ENCODE results near the gene WDR88.
"Not testable (repeated sequence)": the region's sequence is repeated elsewhere in the genome, so short reads cannot be mapped to it uniquely, and the experiment has no call there.

The WDR88 gene

DNA sequence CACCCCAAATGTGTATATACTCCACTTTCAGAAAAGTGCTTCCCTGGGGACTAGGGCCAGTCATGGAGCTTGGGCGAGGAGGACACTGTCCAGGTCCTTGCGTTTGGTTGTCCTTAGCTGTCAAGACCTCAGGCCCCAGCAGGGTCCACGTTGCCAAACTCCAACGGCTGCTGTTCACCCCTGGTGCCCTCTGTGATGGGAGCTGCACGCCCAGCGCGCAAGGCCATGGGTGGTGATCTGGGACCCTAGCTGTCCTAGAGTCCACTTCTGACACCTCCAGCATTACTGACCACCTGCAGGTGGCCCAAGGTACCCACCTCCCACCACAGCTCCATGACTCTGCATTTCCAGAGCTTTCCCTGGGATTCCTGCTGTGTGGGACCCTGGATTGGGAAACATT lies 66.3 kb downstream of the WDR88 start:
- no peak for DNase-seq (ENCODE audit: low spot score)

DNA sequence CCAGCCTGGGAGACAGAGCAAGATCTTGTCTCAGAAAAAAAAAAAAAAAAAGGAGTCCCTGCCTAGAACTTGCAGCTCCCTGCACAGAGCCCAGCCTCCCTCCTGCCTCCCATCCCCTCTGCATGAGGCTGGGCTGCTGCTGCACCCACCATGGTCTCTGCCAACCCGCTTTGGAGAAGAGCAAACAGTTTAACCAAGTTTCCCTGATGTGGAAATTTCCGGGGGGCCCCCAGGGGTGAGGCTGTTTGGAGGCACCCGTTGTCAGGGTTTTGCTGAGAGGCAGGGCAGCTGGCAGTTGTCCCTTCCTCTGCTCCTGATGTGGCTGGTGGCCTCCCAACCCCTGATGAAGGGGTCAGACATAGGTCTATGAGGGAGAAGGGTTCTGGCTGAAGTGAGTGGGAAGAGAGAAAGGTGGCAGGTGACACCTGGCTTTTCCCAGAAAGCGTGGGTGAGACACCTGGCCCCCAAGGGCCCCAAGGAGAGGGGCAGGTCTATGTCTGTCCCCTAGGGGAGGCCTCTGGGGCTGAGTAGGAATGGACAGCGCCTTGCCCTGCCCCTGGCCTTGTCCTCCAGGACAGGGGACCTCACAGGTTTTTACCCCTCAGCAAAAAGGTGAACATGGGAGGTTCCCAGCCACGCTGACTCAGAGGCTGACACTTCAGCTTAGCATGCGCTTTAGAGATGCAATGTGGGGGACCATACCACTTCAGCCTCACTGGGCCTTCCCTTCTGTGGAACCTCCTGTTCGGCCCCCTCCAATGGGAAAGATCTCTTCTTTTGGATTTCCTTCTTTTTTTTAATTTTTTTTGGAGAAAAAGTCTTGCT lies 67.7 kb downstream of the WDR88 start:
- DNase-seq (ENCODE audit: low spot score): no peak

DNA sequence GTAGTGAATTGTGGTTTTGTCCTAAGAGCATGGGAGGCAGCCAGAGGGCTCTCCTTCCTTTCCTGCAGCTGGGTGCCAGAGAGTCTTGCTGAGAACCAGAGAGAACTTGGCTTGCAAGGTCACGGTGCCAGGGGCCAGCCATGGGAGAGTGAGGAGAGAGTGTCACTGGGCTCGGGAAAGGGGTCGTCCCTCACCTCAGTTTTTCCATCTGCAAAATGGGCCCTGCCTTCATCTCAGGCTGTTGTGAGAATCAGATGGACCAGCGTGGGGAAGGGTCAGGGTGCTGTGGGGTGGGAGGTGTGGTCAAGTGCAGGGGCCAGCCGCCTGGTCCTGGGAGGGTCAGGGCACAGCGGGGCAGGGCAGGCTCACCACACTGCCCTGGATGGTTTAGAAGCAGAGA lies 69.6 kb downstream of the WDR88 start:
- DNase-seq (ENCODE audit: low spot score): no peak

DNA sequence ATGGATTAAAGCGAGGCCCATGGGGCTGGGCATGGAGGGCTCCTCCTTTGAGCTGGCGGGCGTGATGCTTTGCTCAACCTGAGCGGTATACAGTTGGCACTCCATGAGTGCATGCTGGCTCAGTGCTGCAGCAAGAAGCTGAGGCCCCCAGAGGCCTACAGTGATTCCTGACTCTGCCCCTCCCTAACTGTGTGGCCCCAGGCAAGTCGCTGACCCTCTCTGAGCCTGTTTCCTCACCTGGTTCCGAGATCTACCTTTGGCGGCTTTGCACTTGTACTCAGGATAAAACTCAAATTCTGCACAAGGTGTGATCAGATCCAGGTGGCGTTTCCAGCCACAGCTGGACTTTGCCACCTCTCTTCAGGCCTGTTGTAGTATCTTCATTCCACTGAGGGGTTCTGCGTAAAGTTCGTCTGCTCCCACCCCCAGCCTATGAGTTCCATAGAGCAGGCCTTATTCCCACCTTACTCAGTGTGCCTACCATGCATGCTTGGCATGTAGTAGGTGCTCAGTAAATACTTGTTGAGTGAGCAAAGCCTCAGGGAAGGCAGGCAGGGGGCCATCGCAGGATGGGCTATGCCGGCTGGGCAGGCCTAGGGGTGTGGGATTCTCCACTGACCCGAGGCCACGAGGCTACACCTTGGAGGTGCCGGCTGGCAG lies 70.1 kb downstream of the WDR88 start:
- no peak for DNase-seq (ENCODE audit: low spot score)

DNA sequence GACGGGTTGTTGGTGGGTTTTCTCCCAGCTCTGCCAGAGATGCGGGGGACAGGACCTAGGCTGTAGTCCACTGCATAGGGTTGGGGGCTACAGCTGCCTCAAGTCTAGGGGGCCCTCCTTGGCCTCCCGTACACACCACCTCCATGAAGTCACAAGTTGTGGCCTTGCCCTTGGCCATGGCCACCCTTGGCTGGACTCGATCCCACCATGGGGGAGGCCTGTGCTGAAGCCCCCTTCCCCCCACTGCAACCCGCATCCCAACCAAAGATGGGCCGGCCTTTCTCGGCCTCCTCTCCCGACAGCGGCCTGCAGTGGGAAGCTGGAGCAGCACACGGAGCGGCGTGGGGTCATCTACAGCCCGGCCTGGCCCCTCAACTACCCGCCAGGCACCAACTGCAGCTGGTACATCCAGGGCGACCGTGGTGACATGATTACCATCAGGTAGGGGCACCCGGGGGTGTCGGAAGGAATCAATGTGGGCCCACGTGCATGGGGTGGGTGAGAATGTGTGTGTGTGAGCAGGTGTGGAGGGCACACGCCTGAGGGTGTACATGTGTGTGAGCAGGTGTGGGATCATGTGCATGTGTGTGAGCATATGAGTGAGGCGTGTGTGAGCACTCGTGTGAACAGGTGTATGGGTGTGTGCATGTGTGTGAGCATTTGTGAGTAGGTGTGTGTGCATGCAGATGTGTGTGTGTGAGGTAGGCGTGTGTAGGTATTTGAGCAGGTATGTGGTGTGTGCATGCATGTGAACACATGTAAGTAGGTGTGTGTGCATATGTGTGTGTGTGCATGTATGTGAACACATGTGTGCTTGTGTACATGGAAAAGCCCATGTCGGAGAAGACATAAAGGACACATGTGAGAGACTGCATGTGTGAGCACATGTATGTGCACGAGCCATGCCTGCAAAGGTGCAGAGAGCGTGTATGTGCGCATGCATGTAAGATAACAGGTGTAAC lies 70.9 kb downstream of the WDR88 start:
- DNase-seq (ENCODE audit: low spot score): no peak

DNA sequence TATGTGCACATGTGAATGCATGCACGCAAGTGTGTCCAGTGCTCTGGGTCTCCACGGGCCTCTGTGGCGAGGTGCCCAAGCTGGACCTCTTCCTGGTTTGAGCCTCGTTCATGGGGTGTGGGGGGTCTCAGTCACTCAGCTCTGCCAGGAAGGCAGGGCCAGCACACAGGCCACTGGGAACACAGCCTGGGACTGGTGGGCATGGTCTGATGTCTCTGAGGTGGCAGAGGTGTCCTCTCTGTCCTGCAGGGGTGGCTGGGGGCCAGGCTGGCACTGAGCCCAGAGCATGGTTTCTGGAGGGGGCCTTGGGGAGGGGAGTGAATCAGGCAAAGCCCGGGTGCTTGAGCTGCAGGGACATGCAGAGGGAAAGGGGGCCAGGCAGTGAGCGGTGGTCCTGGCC lies 71.6 kb downstream of the WDR88 start:
- DNase-seq (ENCODE audit: low spot score): no peak

DNA sequence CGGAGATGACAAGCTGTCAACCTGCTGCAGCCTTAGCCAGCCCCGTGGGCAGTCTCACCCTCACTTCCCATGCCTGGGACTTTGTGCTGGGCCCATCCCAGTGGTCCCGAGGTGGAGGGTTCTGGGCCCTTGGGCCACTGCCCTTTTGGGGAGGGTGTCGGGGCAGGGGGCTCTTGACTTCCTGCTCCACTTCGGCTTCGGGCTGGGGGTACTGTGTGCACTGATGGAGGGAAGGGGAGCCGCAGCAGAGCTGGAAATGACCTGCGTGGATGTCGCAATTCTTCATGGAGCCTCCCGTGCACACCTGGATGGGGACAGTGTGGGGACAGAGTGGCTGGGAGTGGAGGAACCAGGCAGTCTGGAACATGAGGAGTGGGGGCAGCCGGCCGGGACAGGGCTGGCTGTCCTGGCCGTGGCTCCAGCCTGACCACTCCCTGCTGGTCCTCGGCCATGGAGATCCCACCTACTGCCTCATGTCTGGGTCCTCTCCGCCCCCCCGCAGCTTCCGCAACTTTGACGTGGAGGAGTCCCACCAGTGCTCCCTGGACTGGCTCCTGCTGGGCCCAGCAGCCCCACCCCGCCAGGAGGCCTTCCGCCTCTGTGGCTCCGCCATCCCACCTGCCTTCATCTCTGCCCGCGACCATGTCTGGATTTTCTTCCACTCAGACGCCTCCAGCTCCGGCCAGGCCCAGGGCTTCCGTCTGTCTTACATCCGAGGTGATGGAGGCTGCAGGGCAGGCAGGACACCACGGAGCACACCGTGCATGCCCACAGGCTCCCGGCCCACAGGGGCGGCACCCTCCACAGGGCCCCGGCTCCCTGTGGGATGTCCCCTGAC lies 72.4 kb downstream of the WDR88 start:
- no peak for DNase-seq (ENCODE audit: low spot score)

DNA sequence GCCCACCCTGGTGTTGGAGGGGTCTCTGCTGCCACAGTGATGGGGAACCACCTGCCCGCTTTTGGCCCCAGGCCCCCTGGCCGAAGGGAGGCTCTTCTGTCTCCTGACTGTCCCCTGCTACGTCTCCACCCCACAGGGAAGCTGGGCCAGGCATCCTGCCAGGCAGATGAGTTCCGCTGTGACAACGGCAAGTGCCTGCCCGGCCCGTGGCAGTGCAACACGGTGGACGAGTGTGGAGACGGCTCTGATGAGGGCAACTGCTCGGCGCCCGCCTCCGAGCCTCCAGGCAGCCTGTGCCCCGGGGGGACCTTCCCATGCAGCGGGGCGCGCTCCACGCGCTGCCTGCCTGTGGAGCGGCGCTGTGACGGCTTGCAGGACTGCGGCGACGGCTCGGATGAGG lies 73.2 kb downstream of the WDR88 start:
- no peak for DNase-seq (ENCODE audit: low spot score)

DNA sequence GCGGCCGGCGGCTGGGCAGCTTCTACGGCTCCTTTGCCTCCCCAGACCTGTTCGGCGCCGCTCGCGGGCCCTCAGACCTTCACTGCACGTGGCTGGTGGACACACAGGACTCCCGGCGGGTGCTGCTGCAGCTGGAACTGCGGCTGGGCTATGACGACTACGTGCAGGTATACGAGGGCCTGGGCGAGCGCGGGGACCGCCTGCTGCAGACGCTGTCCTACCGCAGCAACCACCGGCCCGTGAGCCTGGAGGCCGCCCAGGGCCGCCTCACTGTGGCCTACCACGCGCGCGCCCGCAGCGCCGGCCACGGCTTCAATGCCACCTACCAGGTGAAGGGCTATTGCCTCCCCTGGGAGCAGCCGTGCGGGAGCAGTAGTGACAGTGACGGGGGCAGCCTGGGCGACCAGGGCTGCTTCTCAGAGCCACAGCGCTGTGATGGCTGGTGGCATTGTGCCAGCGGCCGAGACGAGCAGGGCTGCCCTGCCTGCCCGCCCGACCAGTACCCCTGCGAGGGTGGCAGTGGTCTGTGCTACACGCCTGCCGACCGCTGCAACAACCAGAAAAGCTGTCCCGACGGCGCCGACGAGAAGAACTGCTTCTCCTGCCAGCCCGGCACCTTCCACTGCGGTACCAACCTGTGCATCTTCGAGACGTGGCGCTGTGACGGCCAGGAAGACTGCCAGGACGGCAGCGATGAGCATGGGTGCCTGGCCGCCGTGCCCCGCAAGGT lies 73.8 kb downstream of the WDR88 start:
- DNase-seq (ENCODE audit: low spot score): no peak

DNA sequence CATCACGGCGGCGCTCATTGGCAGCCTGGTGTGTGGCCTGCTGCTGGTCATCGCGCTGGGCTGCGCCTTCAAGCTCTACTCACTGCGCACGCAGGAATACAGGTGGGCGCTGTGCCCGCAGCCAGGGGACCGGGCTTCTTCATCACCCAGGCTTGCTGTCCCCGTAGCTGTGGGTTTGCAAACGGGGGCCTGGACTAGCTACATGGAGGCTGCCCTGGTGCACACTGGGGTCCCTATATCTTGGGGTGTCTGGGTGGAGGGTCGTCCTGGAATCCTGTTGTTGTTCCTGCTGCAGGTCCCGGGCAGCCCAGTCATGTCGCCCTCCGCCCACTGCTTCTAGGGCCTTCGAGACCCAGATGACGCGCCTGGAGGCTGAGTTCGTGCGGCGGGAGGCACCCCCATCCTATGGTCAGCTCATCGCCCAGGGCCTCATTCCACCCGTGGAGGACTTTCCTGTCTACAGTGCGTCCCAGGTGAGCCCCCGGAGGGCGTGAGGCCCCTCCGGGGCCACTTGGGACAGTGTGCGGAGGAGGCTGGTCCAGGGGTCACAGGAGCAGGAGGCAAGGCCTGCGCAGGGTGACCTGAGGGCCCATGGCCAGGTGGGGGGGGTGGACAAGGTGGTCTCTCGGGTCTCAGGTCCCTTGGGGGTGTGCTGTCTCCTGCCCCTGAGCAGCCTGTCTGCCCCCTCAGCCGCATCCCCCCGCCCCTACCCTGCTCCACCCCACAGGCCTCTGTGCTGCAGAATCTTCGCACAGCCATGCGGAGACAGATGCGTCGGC lies 74.5 kb downstream of the WDR88 start:
- DNase-seq (ENCODE audit: low spot score): no peak

DNA sequence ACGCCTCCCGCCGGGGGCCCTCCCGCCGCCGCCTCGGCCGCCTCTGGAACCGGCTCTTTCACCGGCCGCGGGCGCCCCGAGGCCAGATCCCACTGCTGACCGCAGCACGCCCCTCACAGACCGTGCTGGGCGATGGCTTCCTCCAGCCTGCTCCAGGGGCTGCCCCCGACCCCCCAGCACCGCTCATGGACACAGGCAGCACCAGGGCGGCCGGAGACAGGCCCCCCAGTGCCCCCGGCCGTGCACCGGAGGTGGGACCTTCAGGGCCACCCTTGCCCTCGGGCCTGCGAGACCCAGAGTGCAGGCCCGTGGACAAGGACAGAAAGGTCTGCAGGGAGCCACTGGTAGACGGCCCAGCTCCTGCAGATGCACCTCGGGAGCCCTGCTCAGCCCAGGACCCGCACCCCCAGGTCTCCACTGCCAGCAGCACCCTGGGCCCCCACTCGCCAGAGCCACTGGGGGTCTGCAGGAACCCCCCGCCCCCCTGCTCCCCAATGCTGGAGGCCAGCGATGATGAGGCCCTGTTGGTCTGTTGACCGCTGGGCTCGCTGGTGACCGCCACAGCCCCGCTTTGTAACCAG lies 75.2 kb downstream of the WDR88 start:
- no peak for DNase-seq (ENCODE audit: low spot score)

DNA sequence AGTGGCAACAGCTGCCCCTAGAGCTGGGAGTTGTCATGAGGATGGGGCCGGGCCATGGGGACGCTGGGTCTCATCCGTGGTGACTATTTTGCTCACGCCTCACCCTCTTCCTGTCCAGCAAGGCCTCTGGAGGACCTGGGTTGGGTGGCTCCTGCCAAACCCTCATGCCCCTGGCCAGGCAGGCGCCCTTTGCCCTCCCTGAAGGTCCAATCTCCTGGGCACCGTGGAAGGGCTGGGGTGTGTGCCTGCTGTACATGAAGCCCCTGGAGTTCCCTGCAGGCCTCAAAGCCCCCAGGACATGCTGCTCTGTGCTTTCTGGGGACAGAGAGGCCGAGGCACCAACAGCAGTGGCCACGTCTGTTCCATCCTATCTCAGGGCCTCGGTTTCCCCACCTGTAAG lies 76.0 kb downstream of the WDR88 start:
- DNase-seq (ENCODE audit: low spot score): no peak

DNA sequence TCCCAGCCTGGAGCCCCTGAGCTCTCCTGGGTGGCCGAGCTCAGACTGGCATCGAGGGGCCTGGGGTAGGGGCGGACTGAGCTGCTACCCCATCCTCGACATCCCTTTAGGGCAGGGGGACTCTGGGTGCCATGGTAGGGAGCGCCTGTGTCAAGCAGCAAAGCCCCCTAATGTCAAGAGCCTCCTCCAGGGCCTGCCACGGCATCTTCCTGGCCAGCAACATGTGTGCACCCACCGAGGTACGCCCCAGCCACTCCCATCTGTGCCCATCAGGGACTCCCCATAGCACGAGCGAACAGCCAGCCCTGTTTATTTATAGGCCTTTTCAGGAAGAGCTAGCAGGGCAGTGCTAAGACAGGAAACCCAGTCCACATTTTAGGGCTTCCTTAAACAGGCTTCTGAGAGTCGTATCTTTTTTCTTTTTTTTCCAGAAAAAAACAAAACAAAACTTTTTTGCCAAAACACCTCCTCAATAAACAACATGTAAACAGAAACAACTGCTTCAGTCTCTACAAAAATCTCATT lies 76.5 kb downstream of the WDR88 start:
- DNase-seq (ENCODE audit: low spot score): no peak

DNA sequence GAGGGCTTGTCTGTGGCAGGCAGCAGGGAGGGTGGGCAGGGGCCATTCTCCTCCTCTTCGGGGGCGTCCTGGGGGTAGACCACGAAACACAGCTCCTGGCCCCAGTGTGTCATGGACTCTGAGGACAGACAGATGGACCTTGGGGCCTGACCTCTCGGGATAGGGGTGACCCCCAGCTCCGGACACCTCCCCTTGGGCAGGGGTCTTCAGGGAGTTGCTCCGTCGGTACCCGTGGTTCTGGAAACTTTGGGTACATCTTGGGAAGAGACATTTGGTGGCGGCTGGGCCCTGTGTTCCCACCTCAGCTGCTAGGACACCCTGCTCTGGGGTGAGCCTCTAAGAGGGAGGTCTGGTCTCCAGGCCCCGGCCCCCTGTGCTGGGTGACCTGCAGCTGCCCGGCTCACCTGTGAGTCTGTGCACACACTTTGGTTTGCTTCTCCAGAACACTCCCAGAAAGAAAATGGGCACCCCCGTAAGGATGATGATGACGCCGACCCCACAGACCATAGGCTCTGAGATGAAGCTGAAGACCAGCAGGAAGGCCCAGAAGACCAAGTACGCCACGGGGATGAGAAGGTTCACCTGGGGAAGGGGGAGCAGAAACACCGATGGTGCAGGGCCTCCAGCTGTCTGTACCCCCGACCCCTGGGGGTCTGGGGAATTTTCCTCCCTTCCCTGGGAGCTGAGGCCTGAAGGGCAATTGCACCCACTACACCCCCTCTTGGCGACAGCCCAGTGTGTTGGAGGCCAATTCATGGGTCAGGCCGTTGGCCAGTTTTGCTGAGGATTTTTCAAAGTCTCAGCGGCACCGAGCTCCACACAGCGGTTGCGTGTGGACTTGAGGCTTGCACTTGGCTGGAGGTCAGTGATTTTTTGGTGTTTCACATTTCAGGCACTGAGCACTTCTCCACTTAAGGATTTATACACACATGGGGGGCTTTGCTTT lies 77.3 kb downstream of the WDR88 start:
- DNase-seq (ENCODE audit: low spot score): no peak

DNA sequence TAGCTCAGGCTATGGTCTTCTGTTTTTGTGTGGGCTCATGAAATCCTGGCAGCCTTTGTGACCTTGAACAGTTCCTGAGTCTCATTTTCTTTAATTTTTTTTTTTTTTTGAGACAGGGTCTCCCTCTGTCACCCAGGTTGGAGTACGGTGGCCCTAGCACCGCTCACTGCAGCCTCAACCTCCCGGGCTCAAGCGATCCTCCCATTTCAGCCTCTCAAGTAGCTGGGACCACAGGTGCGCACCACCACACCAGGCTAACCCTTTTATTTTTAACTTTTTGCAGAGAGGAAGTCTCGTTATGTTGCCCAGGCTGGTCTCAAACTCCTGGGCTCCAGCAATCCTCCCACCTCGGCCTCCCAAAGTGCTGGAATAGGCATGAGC lies 77.9 kb downstream of the WDR88 start:
- DNase-seq (ENCODE audit: low spot score): not testable (repeated sequence)

DNA sequence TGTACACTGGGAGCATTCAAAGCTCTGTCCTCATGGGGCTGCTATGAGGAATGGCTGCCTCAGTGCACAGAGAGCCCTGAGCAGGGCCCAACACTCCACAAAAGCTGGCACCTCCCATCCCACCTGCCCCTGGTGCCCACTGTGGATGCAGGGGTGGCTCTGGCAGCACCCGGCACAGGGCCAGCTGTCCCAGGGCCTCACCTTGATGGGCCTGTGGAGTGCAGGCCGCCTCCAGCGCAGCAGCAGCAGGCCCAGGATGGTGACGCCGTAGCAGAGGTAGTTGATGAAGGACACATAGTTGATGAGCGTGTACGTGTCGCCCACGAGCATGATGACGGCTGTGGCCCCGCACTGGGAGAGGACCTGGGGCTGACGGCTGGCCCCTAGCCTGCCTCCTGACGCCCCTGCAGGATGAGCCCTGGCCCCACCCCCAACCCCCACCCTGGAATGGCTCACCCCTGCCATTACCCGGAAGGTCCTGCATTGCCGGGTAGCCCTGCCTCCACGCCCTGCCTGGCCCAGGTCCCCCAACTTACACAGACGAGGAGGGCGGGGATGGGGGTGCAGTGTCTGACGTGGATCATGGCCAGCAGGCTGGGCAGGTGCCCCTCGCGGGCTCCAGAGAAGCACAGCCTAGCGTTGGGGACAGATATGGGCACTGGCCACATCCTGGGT lies 78.5 kb downstream of the WDR88 start:
- no peak for DNase-seq (ENCODE audit: low spot score)

DNA sequence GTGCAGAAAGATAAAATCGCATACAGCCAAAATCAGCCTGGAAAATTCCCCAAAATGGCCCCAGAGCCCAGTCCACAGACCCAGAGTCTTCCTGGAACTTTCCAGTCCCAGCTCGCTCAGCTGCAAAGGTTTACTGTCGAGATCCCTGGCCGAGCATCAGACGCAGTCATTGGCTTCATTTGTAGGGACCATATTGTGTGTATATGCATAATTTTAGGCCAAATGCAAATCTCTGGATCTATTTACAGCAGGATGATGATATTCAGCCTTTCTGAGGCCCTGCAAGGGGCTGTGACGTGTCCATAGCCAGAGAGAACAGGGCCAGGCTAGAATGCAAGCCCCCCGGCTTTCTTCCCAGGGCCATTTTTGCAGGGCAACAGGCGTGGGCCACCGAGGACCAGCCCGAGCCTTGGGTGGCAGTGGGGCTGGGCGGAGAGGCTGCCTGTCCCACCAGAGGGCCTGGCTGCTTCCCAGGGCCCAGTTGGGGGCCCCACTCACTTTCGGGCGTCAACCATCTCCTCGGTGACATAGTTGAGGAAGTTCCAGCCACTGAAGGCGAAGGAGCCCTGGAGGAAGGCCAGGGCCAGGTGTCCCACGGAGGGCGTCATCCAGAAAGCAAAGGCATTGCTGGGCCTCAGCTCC lies 80.0 kb downstream of the WDR88 start:
- no peak for DNase-seq (ENCODE audit: low spot score)
